NCI-H510A treated with DMSO at 0.1 percent for 48 hours (cell line): ENCODE data around the gene MCF2L.

Source experiments
- DNase-seq: peaks from one replicate; lab custom pipeline; 2025; lab: John Stamatoyannopoulos, UW

The MCF2L gene

GRCh38 chr13:113148940-113149503 is 180.0 kb downstream of the MCF2L start:
- no peak for DNase-seq
